Measurements from ENCODE around the gene TSG101. TPM values are rescaled to one million over a fixed set of nuclear protein-coding genes. Genes with fewer than 3 reads are reported as not detected.

The TSG101 gene
- total RNA-seq, 1 donor from 2014 or later = 46.4 TPM

GRCh38 chr11:18471995-18472394 is 54.7 kb downstream of the TSG101 start:
- H3K4me3 ChIP-seq = no peak overlapping the region
- H3K4me1 ChIP-seq = no peaks in the 10 kb centered on the region
- intact Hi-C loops (cut with DNase I) = no loop called here
- no peak for DNase-seq (ENCODE audit: extremely low spot score in 2 of 2)
- H3K9me3 ChIP-seq = no peaks in the 10 kb centered on the region
- no peaks in the 10 kb centered on the region for H3K36me3 ChIP-seq
- H3K27me3 ChIP-seq = no peaks in the 10 kb centered on the region
- TF ChIP-seq POLR2A (IDR thresholded peaks at IDR 0.05) (no peak), POLR2AphosphoS5 (IDR thresholded peaks at IDR 0.05; ENCODE audit: insufficient read depth in 1 of 2, low read depth in 1 of 2) (no peak)
- TF ChIP-seq, protein P1, sequence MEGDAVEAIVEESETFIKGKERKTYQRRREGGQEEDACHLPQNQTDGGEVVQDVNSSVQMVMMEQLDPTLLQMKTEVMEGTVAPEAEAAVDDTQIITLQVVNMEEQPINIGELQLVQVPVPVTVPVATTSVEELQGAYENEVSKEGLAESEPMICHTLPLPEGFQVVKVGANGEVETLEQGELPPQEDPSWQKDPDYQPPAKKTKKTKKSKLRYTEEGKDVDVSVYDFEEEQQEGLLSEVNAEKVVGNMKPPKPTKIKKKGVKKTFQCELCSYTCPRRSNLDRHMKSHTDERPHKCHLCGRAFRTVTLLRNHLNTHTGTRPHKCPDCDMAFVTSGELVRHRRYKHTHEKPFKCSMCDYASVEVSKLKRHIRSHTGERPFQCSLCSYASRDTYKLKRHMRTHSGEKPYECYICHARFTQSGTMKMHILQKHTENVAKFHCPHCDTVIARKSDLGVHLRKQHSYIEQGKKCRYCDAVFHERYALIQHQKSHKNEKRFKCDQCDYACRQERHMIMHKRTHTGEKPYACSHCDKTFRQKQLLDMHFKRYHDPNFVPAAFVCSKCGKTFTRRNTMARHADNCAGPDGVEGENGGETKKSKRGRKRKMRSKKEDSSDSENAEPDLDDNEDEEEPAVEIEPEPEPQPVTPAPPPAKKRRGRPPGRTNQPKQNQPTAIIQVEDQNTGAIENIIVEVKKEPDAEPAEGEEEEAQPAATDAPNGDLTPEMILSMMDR (IDR thresholded peaks at IDR 0.05) = no peak
- H3K27ac ChIP-seq = no peak overlapping the region

DNA sequence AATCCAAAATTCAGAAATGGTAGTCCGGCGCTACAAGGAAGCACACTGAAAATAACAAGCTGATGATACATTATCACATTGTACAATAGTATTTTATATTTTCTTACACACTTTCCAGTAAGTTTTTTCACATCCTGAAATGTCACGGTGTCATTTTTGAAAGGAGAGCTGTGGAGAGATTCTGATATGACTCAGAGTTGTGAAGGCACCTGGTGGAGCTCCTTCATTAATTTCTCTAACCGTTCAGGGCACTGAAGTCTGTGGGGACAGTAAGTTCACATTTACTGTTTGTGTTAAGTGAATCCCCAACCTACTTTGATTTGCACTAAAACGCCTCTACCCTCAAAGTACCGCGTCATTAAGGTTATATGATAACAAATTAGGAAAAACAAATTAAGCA is 57.8 kb downstream of the TSG101 start:
- TF ChIP-seq POLR2AphosphoS5 (IDR thresholded peaks at IDR 0.05; ENCODE audit: insufficient read depth in 1 of 2, low read depth in 1 of 2) = no peak
- TF ChIP-seq, protein P1 (IDR thresholded peaks at IDR 0.05) = no peak
- TF ChIP-seq POLR2A (IDR thresholded peaks at IDR 0.05) = no peak

GRCh38 chr11:18468059-18468458 is 58.7 kb downstream of the TSG101 start:
- Histone ChIP-seq H3K27ac (no peak overlapping the region), H3K36me3 (no peaks in the 10 kb centered on the region), H3K4me1 (no peaks in the 10 kb centered on the region), H3K4me3 (no peak overlapping the region), H3K27me3 (no peaks in the 10 kb centered on the region), H3K9me3 (no peaks in the 10 kb centered on the region)
- TF ChIP-seq, protein P1 (IDR thresholded peaks at IDR 0.05) = no peak
- no peak for TF ChIP-seq POLR2A (IDR thresholded peaks at IDR 0.05)
- TF ChIP-seq POLR2AphosphoS5 (IDR thresholded peaks at IDR 0.05; ENCODE audit: insufficient read depth in 1 of 2, low read depth in 1 of 2) = no peak
- intact Hi-C loops (cut with DNase I) = no loop called here
- no peak for DNase-seq (ENCODE audit: extremely low spot score in 2 of 2)

More for the DNA sequence above, 57.8 kb downstream of the TSG101 start:
- no peak for DNase-seq (ENCODE audit: extremely low spot score in 2 of 2)
- no peak overlapping the region for H3K27ac ChIP-seq
- H3K9me3 ChIP-seq = no peaks in the 10 kb centered on the region
- no peaks in the 10 kb centered on the region for H3K36me3 ChIP-seq
- no peak overlapping the region for H3K4me3 ChIP-seq
- no peaks in the 10 kb centered on the region for H3K4me1 ChIP-seq
- intact Hi-C loops (cut with DNase I) = no loop called here
- no peaks in the 10 kb centered on the region for H3K27me3 ChIP-seq

DNA sequence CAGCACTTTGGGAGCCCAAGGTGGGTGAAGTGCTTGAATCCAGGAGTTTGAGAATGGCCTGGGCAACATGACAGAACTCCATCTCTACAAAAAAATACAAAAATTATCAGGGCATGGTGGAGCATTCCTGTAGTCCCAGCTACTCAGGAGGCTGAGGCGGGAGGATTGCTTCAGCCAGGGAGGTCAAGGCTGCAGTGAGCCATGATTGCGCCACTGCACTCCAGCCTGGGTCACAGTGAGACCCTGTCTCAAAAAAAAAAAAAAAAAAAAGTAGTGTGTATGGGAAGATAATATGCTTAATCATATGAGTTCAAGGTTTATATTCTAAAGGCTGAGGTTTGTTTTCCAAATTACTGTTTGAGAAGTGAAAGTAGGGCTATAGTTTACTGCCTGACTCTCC is 60.3 kb downstream of the TSG101 start:
- no peak for TF ChIP-seq POLR2A (IDR thresholded peaks at IDR 0.05)
- TF ChIP-seq, protein P1 (IDR thresholded peaks at IDR 0.05) = no peak
- TF ChIP-seq POLR2AphosphoS5 (IDR thresholded peaks at IDR 0.05; ENCODE audit: insufficient read depth in 1 of 2, low read depth in 1 of 2) = no peak
- H3K36me3 ChIP-seq = no peaks in the 10 kb centered on the region
- H3K27ac ChIP-seq = no peak overlapping the region
- H3K4me1 ChIP-seq = no peaks in the 10 kb centered on the region
- no peaks in the 10 kb centered on the region for H3K9me3 ChIP-seq
- H3K4me3 ChIP-seq = no peak overlapping the region
- no peaks in the 10 kb centered on the region for H3K27me3 ChIP-seq
- no peak for DNase-seq (ENCODE audit: extremely low spot score in 2 of 2)
- intact Hi-C loops (cut with DNase I) = no loop called here

- DNase-seq (ENCODE audit: extremely low spot score in 2 of 2) = no peak
- no peak overlapping the region for H3K4me3 ChIP-seq
- no peaks in the 10 kb centered on the region for H3K4me1 ChIP-seq
- TF ChIP-seq POLR2AphosphoS5 (IDR thresholded peaks at IDR 0.05; ENCODE audit: insufficient read depth in 1 of 2, low read depth in 1 of 2) (no peak), POLR2A (IDR thresholded peaks at IDR 0.05) (no peak)
- TF ChIP-seq, protein P1 (IDR thresholded peaks at IDR 0.05) = no peak
- intact Hi-C loops (cut with DNase I) = no loop called here
- H3K9me3 ChIP-seq = no peaks in the 10 kb centered on the region
- no peaks in the 10 kb centered on the region for H3K27me3 ChIP-seq
- H3K27ac ChIP-seq = no peak overlapping the region
- H3K36me3 ChIP-seq = no peaks in the 10 kb centered on the region
Observed at GRCh38 chr11:18463439-18463838, 63.3 kb downstream of the TSG101 start.
